HepG2 (cell line): ENCODE data around the gene PGAP3. TPM values are rescaled to one million over a fixed set of nuclear protein-coding genes. Genes with fewer than 3 reads are reported as not detected.

Experiments used
- CCAR2 ChIP-seq: fragments of 200-400 bp; formaldehyde crosslinking; optimal IDR thresholded peaks from 2 replicates; pipeline ENCODE3; 2018; ENCODE audit warnings: low read depth, mild to moderate bottlenecking, low read length, moderate library complexity
- DPF2 ChIP-seq: sonication (generic); formaldehyde crosslinking; IDR thresholded peaks from 2 replicates; pipeline ENCODE4 v1.4.0; 2020; ENCODE audit warnings: mild to moderate bottlenecking, low read depth, missing genetic modification reagents, borderline replicate concordance
- FIP1L1 ChIP-seq: fragments of 200-400 bp; formaldehyde crosslinking; IDR thresholded peaks from 2 replicates; pipeline ENCODE4 v1.6.1; 2018; ENCODE audit warnings: low read depth, mild to moderate bottlenecking, low read length, moderate library complexity, borderline replicate concordance; ENCODE audit not compliant: insufficient read depth
- GLI4 ChIP-seq: sonication (generic); formaldehyde crosslinking; IDR thresholded peaks from 2 replicates; pipeline ENCODE4 v1.5.1; 2020; ENCODE audit warnings: missing genetic modification reagents, mild to moderate bottlenecking, moderate library complexity, borderline replicate concordance
- KLF9 ChIP-seq: IDR thresholded peaks from 2 replicates; pipeline ENCODE4 v1.6.1; 2016; ENCODE audit warnings: low read depth
- MEIS1 ChIP-seq: sonication (generic); formaldehyde crosslinking; IDR thresholded peaks from 2 replicates; pipeline ENCODE4 v1.9.0; 2021; ENCODE audit warnings: mild to moderate bottlenecking, missing genetic modification reagents, moderate library complexity, borderline replicate concordance
- NCOR1 ChIP-seq: fragments of 200-600 bp; sonication (generic); IDR thresholded peaks from 2 replicates; pipeline ENCODE4 v1.7.0; 2017; ENCODE audit warnings: antibody characterized with exemption, low read length, borderline replicate concordance
- SALL1 ChIP-seq: sonication (generic); formaldehyde crosslinking; IDR thresholded peaks from 2 replicates; pipeline ENCODE4 v1.8.0; 2022; ENCODE audit warnings: mild to moderate bottlenecking, missing genetic modification reagents
- SSRP1 ChIP-seq: IDR thresholded peaks from 2 replicates; pipeline ENCODE4 v1.6.1; 2016; ENCODE audit warnings: control low read depth
- WIZ ChIP-seq: sonication (generic); formaldehyde crosslinking; IDR thresholded peaks from 2 replicates; pipeline ENCODE4 v1.5.1; 2020; ENCODE audit warnings: mild to moderate bottlenecking, missing genetic modification reagents
- ZBTB21 ChIP-seq: sonication (generic); formaldehyde crosslinking; IDR thresholded peaks from 2 replicates; pipeline ENCODE4 v1.4.0; 2020; ENCODE audit warnings: missing genetic modification reagents
- ZNF225 ChIP-seq: sonication (generic); formaldehyde crosslinking; IDR thresholded peaks from 2 replicates; pipeline ENCODE4 v1.4.0; 2020; ENCODE audit warnings: mild to moderate bottlenecking, missing genetic modification reagents
- ZNF263 ChIP-seq: sonication (generic); formaldehyde crosslinking; IDR thresholded peaks from 2 replicates; pipeline ENCODE4 v1.4.0; 2020; ENCODE audit warnings: missing genetic modification reagents
- ZNF670 ChIP-seq: sonication (generic); formaldehyde crosslinking; IDR thresholded peaks from 2 replicates; pipeline ENCODE4 v1.8.0; 2022; ENCODE audit warnings: mild to moderate bottlenecking, missing genetic modification reagents, borderline replicate concordance
- ZNF720 ChIP-seq: sonication (generic); formaldehyde crosslinking; IDR thresholded peaks from 2 replicates; pipeline ENCODE4 v1.4.0; 2020; ENCODE audit warnings: missing genetic modification reagents
- ZNF788 ChIP-seq: sonication (generic); formaldehyde crosslinking; IDR thresholded peaks from 2 replicates; pipeline ENCODE4 v1.5.0; 2020; ENCODE audit warnings: mild to moderate bottlenecking, missing genetic modification reagents, borderline replicate concordance
- ZNF816 ChIP-seq: sonication (generic); formaldehyde crosslinking; IDR thresholded peaks from 2 replicates; pipeline ENCODE4 v1.8.0; 2022; ENCODE audit warnings: missing genetic modification reagents, mild to moderate bottlenecking, borderline replicate concordance
- ZSCAN21 ChIP-seq: sonication (generic); formaldehyde crosslinking; IDR thresholded peaks from 2 replicates; pipeline ENCODE4 v1.8.0; 2022; ENCODE audit warnings: mild to moderate bottlenecking, missing genetic modification reagents, moderate library complexity, borderline replicate concordance
- polyA plus RNA-seq, 8 experiments: library from polyadenylated mRNA; depleted of rRNA in 3 of 8; stranded (reverse) in 7 of 8; unstranded in 1 of 8; fragments of >200 nt; fragmentation: Illumina TruSeq in 4 of 8; extraction: Trizol in 4 of 8; gene quantifications; 2 replicates each; pipeline versions ENCODE4 v1.2.1 to v1.2.3, GENCODE V29; 2011 to 2016; ENCODE audit warnings: low read depth in 4 of 8, missing spikeins in 1 of 8, mixed read lengths in 1 of 8; ENCODE audit not compliant: insufficient read depth in 1 of 8
- total RNA-seq, 5 experiments: library from RNA; depleted of rRNA; stranded (reverse); fragments of >200 nt; fragmentation: Illumina TruSeq; extraction: Trizol; gene quantifications; 2 replicates each; pipeline ENCODE4 v1.2.3, GENCODE V29; 2016; ENCODE audit warnings: low read depth in 1 of 5
- TF ChIP-seq, protein P1 (sequence below): sonication (generic); formaldehyde crosslinking; IDR thresholded peaks from 2 replicates; pipeline ENCODE4 v1.9.0; 2021; ENCODE audit warnings: missing genetic modification reagents, borderline replicate concordance
- TF ChIP-seq, protein P2 (sequence below): IDR thresholded peaks from 2 replicates; pipeline ENCODE4 v1.6.1; 2016; ENCODE audit warnings: low read depth, control low read depth
- TF ChIP-seq, protein P3 (sequence below): sonication (generic); formaldehyde crosslinking; IDR thresholded peaks from 2 replicates; pipeline ENCODE4 v1.5.0; 2020; ENCODE audit warnings: missing genetic modification reagents
- TF ChIP-seq, protein P4 (sequence below): sonication (generic); formaldehyde crosslinking; conservative IDR thresholded peaks from 2 replicates; pipeline ENCODE4 v1.8.0; 2022; ENCODE audit warnings: missing genetic modification reagents

PGAP3 gene
- total and polyA plus RNA-seq, 2 of the 13 experiments (the other 11 are each of a cell fraction or from before 2014, with no cell fraction given): 11.9 to 14.6 TPM

DNA sequence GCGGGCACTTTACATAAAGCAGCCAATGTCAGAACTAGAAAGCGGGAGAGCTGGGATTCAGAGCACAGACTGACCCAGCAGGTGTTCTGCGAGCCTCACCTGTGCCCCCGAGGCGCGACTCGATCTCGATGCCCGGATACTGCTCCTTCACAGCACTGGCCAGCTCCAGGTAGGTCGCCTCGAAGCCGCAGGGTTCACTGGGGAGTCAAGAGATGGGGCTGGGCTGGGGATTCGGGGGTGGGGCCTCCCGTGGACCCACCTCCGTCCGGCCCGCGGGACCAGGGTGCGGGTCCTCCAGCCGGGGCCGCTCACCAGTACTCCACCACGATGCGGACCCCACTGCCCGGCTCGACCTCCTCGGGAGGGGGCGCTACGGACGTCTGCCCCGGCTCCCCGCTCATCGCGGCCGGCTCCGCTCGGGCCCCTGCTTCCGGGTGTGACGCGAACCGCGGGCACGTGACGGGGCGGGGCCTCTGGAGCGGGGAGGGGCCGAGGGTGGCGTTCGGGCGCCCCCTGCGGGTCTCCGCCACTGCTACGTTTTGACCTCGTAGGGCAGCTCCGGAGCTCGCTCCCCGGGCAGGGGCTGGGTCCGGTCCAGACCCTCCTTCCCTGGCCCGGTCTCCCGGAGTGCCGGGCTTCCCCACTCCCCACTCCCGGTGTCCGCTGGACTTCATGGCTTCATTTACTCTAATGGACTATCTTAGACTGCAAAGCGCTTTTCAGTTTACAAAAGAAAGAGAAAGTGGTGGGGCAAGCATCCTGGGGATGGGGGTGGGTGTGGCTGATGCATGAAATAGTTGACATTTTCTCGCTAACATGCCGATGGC, 42.5 kb upstream of the PGAP3 start, which contains the start of gene MIEN1 (continued):
- TF ChIP-seq MEIS1: peak; percentile 96; the same call in 1 of the 2 replicates
- TF ChIP-seq DPF2 (CRISPR knock-in tag): peak; percentile 16; the same call in 1 of the 2 replicates
- no peak for TF ChIP-seq NCOR1
- TF ChIP-seq SSRP1: no peak
- 0 out of 2 replicates have a peak, but pooled peaks have one; percentile 11 for TF ChIP-seq ZNF225 (CRISPR knock-in tag)
- TF ChIP-seq ZNF670 (CRISPR knock-in tag): peak; percentile 85
- peak; percentile 88 for TF ChIP-seq SALL1 (CRISPR knock-in tag)
- peak; percentile 92; the same call in 1 of the 2 replicates for TF ChIP-seq ZNF788 (CRISPR knock-in tag)
- peak; percentile 83; the same call in 1 of the 2 replicates for TF ChIP-seq KLF9 (CRISPR knock-in tag)
- TF ChIP-seq, protein P1, sequence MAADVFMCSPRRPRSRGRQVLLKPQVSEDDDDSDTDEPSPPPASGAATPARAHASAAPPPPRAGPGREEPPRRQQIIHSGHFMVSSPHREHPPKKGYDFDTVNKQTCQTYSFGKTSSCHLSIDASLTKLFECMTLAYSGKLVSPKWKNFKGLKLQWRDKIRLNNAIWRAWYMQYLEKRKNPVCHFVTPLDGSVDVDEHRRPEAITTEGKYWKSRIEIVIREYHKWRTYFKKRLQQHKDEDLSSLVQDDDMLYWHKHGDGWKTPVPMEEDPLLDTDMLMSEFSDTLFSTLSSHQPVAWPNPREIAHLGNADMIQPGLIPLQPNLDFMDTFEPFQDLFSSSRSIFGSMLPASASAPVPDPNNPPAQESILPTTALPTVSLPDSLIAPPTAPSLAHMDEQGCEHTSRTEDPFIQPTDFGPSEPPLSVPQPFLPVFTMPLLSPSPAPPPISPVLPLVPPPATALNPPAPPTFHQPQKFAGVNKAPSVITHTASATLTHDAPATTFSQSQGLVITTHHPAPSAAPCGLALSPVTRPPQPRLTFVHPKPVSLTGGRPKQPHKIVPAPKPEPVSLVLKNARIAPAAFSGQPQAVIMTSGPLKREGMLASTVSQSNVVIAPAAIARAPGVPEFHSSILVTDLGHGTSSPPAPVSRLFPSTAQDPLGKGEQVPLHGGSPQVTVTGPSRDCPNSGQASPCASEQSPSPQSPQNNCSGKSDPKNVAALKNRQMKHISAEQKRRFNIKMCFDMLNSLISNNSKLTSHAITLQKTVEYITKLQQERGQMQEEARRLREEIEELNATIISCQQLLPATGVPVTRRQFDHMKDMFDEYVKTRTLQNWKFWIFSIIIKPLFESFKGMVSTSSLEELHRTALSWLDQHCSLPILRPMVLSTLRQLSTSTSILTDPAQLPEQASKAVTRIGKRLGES (CRISPR knock-in tag): no peak
- no peak for TF ChIP-seq CCAR2
- 0 out of 2 replicates have a peak, but pooled peaks have one; percentile 41 for TF ChIP-seq GLI4 (CRISPR knock-in tag)
- TF ChIP-seq, protein P2, sequence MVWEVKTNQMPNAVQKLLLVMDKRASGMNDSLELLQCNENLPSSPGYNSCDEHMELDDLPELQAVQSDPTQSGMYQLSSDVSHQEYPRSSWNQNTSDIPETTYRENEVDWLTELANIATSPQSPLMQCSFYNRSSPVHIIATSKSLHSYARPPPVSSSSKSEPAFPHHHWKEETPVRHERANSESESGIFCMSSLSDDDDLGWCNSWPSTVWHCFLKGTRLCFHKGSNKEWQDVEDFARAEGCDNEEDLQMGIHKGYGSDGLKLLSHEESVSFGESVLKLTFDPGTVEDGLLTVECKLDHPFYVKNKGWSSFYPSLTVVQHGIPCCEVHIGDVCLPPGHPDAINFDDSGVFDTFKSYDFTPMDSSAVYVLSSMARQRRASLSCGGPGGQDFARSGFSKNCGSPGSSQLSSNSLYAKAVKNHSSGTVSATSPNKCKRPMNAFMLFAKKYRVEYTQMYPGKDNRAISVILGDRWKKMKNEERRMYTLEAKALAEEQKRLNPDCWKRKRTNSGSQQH (CRISPR knock-in tag): peak; percentile 78
- no peak; the same call in 1 of the 2 replicates for TF ChIP-seq WIZ
- TF ChIP-seq, protein P3, sequence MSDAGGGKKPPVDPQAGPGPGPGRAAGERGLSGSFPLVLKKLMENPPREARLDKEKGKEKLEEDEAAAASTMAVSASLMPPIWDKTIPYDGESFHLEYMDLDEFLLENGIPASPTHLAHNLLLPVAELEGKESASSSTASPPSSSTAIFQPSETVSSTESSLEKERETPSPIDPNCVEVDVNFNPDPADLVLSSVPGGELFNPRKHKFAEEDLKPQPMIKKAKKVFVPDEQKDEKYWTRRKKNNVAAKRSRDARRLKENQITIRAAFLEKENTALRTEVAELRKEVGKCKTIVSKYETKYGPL (CRISPR knock-in tag): no peak
- TF ChIP-seq ZSCAN21 (CRISPR knock-in tag): peak; percentile 66; the same call in 1 of the 2 replicates
- no peak for TF ChIP-seq ZBTB21
- no peak; the same call in 1 of the 2 replicates for TF ChIP-seq ZNF816 (CRISPR knock-in tag)
- TF ChIP-seq, protein P4, sequence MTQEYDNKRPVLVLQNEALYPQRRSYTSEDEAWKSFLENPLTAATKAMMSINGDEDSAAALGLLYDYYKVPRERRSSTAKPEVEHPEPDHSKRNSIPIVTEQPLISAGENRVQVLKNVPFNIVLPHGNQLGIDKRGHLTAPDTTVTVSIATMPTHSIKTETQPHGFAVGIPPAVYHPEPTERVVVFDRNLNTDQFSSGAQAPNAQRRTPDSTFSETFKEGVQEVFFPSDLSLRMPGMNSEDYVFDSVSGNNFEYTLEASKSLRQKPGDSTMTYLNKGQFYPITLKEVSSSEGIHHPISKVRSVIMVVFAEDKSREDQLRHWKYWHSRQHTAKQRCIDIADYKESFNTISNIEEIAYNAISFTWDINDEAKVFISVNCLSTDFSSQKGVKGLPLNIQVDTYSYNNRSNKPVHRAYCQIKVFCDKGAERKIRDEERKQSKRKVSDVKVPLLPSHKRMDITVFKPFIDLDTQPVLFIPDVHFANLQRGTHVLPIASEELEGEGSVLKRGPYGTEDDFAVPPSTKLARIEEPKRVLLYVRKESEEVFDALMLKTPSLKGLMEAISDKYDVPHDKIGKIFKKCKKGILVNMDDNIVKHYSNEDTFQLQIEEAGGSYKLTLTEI: no peak
- no peak; the same call in 1 of the 2 replicates for TF ChIP-seq ZNF263 (CRISPR knock-in tag)
- TF ChIP-seq ZNF720 (CRISPR knock-in tag): 0 out of 2 replicates have a peak, but pooled peaks have one; percentile 76
- TF ChIP-seq FIP1L1: no peak
